Measurements from ENCODE around the gene MGMT.

MGMT gene

DNA sequence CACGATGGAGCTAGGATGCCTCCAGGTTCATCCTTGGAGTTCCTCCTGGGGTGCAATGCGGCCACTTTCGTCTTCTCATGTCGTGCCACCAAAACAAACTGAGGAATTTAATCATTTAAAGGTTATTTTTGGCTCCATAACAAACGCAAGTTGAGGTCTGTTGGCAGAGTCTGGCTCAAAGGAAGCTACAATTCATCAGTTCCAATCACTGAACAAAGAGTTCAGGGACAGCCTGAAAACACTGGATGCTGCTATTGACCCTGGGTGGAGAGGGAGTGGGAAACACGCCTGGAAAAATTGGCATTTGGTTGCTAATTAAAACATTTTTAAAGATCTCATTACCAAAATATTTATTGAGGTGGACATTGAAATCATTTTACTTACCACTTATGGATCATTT, 11.4 kb upstream of the MGMT start:
- no peak for DNase-seq (ENCODE audit: low read depth)

GRCh38 chr10:129459762-129460539, 7.1 kb upstream of the MGMT start:
- DNase-seq (ENCODE audit: low read depth): no peak

DNA sequence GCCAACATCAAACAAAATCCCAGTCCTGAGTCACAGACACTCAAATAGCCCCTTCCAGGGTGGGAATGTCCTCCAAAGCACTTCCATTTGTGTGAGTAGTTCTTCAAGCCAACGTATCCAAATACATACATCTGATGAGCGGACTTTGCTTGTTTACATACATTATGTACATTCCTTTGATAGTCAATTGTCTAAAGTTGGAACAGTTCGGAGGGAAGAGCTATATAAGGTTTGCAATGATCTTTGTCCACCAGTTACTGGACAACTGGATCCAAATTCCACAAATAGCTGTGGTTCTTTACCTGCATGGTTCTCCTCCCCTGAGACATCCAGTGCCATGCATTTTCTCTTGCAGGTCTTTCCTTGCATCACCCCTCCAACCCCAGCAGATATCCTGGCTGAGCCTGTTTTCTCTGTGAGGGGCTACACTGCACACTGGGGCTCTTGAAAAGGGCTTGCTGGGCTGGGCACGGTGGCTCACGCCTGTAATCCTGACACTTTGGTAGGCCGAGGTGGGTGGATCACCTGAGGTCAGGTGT, 4.7 kb upstream of the MGMT start:
- no peak for DNase-seq (ENCODE audit: low read depth)

- no peak for DNase-seq (ENCODE audit: low read depth)
These were observed 2.8 kb upstream of the MGMT start for GRCh38 chr10:129464251-129464650.

DNA sequence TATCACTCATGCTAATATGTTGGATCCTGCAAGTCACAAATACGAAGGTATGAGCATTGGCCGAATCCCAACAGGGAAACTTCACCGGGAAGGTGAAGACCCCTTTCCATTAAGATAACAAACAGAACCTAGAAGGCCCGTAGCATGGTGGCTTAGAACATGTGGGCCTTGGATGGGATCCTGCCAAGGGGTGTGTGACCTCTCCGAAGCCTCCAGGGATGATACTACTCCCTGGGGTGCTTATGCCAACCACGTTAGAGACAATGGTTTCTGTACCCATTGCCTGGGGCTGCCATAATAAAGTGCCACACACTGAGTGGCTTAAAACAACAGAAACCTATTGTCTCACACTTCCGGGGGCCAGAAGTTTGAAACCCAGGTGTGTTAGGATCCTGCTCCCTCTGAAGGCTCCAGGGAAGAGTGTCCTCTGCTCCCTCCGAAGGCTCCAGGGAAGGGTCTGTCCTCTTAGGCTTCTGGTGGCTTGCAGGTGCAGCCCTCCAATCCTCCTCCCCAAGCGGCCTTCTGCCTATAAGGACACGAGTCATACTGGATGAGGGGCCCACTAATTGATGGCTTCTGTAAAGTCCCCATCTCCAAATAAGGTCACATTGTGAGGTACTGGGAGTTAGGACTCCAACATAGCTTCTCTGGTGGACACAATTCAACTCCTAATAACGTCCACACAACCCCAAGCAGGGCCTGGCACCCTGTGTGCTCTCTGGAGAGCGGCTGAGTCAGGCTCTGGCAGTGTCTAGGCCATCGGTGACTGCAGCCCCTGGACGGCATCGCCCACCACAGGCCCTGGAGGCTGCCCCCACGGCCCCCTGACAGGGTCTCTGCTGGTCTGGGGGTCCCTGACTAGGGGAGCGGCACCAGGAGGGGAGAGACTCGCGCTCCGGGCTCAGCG, 992 bp upstream of the MGMT start:
- no peak for DNase-seq (ENCODE audit: low read depth)

DNA sequence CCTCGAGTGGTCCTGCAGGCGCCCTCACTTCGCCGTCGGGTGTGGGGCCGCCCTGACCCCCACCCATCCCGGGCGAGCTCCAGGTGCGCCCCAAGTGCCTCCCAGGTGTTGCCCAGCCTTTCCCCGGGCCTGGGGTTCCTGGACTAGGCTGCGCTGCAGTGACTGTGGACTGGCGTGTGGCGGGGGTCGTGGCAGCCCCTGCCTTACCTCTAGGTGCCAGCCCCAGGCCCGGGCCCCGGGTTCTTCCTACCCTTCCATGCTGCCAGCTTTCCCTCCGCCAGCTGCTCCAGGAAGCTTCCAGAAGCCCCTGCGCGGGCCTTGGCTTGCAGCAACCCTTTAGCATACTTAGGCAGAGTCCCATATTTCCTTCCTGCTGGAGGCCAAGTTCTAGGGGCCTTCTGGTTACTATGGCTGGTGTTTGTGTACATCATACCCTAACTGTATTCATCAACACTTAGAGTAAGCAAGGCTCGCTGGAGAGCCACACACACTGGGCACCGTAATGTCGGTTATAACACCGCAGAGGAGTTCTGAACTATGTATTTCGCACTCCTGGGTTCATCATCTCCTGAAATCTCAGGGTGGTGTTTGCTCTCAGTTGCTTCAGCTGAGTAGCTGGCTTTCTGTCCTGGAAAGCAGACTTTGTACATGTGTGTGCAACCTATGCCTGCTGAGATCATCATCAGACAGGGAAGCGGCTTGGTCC, 471 bp downstream of the MGMT start:
- DNase-seq (ENCODE audit: low read depth): no peak

- no peak for DNase-seq (ENCODE audit: low read depth)
These were observed 1.1 kb downstream of the MGMT start for GRCh38 chr10:129468187-129468586.

DNA sequence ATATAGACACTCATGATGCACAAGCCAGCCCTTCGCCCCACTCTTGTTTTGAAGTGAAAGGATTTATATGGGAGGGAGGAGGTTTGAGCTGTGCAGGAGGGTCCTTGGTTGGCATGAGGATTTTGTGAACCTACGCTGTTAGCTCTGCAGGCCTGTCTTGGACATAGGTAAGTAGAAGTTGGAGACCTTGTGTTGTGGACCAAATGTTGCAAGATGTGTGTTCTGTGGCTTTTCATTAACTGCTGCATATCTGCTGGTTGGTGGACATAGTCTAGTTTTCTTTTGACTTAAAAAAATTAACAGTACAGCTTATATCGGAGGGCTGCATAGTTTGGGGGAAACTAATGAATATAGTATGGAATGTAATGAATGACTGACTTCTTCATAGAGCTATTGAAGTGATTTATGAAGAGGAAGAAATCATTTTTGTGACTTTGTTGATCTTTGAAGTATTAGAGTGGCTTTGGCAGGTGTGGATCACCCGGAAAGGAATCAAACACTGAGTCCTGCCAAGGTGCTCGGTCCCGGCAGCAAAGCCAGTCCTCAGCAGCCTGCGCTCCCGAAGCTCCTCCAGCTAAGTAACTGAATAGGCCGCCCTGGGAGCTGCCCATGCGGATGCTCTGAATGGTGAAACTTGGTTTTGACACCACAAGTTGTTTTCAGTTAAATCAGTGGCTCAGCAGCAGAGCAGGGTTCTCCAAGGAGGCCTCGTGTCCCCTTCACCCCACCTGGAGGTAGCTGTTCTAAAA, 3.2 kb downstream of the MGMT start:
- no peak for DNase-seq (ENCODE audit: low read depth)

GRCh38 chr10:129471447-129472175, 4.6 kb downstream of the MGMT start:
- no peak for DNase-seq (ENCODE audit: low read depth)

- DNase-seq (ENCODE audit: low read depth): no peak
These were observed 5.9 kb downstream of the MGMT start for GRCh38 chr10:129472696-129473555.

DNA sequence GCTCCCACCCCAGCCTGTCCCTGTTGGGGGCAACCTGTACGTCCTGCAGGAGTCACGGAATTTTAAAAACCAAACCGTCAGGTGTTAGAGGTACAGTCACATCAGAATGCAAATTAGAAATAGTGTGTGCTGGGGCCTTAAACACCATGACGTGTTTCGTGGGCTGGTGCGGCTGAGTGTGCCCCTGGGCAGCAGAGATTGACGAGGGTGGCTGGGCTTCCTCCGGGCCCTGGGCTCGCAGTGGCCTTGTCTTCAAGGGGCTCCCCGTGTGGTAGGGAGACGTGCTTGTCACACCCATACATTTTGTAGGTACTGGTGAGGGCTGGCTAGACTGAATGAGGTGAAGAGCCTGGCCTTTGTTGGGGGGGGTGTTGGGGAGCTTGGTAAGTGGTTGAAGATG, 7.6 kb downstream of the MGMT start:
- DNase-seq (ENCODE audit: low read depth): no peak

GRCh38 chr10:129476431-129476830, 9.4 kb downstream of the MGMT start:
- no peak for DNase-seq (ENCODE audit: low read depth)

DNA sequence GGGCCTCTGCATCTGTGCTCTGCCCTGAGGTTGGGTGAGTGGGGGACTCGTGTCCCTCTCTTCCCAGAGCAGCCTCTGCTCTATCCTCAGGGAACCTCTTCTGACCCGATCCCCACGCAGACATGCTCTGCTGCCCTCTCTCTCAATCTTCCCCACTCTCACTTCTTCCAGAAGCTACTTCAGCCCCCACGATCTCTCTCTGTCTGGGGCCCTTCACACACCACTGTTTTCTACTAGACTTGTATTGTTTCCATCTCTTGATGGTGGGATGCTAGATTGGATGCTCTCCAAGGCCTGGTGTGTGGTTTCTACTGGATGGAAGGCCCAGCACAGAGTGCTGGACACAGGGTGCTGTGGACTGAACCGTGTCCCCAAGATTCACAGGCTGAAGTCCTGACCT, 10.0 kb downstream of the MGMT start:
- no peak for DNase-seq (ENCODE audit: low read depth)

DNA sequence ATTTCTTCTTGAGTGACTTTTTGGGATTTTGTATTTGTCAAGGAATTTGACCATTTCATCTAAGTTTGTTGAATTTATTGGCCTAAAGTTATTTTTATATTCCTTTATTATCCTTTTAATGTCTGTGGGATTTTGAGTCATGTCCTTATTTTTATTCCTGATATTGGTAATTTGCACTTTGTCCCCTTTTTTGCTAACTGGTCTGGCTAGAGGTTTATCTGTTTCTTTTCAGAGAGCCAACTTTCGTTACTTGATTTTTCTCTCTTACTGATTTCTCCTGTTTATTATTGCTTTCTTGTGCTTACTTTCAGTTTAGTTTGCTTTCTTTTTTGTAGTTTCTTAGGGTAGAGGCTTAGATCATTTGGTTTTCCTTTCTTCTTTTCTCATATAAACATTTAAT, 14.6 kb downstream of the MGMT start:
- no peak for DNase-seq (ENCODE audit: low read depth)

- no peak for DNase-seq (ENCODE audit: low read depth)
These were observed 16.5 kb downstream of the MGMT start for GRCh38 chr10:129483430-129484010.

DNA sequence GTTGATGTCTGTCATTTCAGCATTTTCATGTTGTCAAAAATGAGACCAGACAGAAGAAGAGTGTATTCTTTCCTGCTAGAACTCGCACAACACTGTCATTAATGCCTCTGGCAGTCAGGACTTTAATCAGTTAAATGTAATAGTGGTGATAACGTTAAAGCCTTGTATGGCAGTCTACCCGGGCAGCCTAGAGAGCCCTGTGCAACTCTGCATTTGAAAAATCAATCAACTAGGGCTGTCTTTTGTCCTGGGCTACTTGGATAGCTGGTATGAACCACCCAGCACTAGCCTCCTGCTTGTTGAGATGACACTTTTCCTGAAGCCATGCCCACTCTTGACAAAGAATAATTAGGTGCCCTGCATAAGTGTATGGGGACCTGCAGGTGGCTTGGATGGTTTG, 19.8 kb downstream of the MGMT start:
- DNase-seq (ENCODE audit: low read depth): no peak

- DNase-seq (ENCODE audit: low read depth): no peak
These were observed 24.2 kb downstream of the MGMT start for GRCh38 chr10:129491123-129491734.

DNA sequence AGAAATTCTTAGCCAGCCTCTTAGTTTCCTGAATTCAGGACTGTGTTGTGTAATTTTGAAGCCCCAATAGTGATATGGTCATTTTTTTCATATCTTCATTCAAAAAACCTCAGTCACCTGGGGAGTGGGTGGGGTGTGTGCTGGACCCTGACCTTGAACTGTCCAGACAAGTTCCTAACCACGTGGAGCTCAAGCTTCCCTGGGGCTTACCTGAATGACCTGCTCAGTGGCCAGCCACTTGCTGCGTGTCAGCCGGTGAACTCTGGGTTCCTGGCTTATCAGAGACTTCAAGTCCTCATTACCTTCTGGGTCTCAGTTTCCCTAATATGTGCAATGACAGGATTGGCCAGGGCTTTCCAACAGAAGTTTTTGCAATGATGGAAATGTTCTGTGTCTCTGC, 27.1 kb downstream of the MGMT start:
- DNase-seq (ENCODE audit: low read depth): no peak

DNA sequence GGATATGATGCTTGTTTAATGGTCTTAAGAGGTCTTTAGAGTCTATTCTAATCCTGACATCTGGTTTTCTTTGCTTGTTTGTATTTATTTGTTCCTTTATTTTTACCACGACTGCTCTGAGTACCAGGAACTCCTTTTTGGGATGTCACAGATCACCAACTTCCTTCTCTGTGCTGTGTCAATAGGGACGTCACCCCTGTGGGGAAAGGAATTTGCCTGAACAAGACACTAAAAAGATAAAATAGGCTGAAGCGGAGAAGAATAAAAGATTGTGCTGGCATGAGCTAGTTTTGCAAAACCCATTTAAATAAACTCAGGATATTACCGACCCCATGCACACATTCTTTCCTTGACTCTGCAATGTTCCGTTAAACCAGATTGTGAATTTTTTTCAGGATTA, 27.7 kb downstream of the MGMT start:
- DNase-seq (ENCODE audit: low read depth): no peak
